NT2/D1 (cell line): ENCODE data around the gene ZDHHC8.

ENCODE experiments used
- YY1 ChIP-seq: IDR thresholded peaks from 2 replicates; pipeline ENCODE4 v1.6.1; 2011; ENCODE audit not compliant: insufficient read length, insufficient read depth
- ZNF274 ChIP-seq: IDR thresholded peaks from 2 replicates; pipeline ENCODE4 v1.6.1; 2011; ENCODE audit warnings: mild to moderate bottlenecking, low read depth, low read length

DNA sequence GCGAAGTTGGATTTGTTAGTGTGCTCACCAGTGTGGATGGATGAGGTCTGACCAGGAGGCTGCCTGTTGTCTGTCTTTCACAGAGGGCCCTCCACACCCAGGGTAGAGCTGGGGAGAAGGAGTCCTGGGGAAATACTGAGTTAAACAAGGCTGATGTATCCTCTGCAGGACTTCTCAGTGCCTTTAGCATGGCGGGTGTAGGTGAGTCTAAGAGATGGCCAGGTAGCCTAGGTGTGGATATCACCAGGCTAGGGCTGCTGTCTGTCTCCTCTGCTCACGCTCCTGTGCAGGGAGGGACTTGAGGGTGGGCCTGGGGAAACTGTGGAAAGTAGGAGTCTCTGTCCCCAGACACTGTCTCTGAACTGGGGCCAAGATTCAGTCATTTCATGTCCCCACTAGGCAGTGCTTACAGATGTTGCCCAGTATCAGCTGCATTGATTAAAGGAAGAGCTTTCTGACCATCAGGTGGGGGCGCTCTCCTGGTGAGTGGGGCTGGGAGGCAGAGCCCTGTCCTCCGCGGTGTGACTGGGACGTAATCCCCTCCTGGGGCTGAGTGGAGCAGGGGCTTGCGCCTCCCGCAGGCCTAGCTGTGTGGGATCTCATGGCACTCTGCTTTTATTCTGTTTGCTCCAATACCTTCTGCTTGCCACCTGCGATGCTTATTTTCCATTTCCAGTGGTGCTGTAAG, 54.7 kb downstream of the ZDHHC8 start:
- TF ChIP-seq YY1 (no peak), ZNF274 (no peak)
